Activated CD4-positive, alpha-beta memory T cell treated with anti-CD3 and anti-CD28 coated beads, Interleukin-2, amount 10 ng/mL, durations not matched to agents 7 days and 5 days (primary cell): ENCODE measurements around the gene LLGL2. TPM values are rescaled to one million over a fixed set of nuclear protein-coding genes. Genes with fewer than 3 reads are reported as not detected.
"Not testable (repeated sequence)": the region's sequence is repeated elsewhere in the genome, so short reads cannot be mapped to it uniquely, and the experiment has no call there.

Source experiments
- CTCF ChIA-PET: fragments of 350-600 bp; sonication (Branson Sonifier 250); formaldehyde crosslinking; loops from one replicate; lab custom pipeline; 2021; ENCODE audit warnings: antibody characterized with exemption, inconsistent platforms; lab: Charles Lee
- POLR2A ChIA-PET: fragments of 350-600 bp; sonication (Branson Sonifier 250); formaldehyde crosslinking; loops from one replicate; lab custom pipeline; 2021; ENCODE audit warnings: antibody characterized with exemption; lab: Charles Lee
- DNase-seq: peaks from one replicate; pipeline ENCODE4 v3.0.0-alpha.2; 2020
- H3K27ac Mint-ChIP-seq: one replicate; pipeline ENCODE4 v1.8.0; 2021; ENCODE audit warnings: mild to moderate bottlenecking, mixed read lengths
- H3K27me3 Mint-ChIP-seq: one replicate; pipeline ENCODE4 v1.8.0; 2021; ENCODE audit warnings: mixed read lengths
- H3K36me3 Mint-ChIP-seq: one replicate; pipeline ENCODE4 v1.8.0; 2021; ENCODE audit warnings: low read depth, mixed read lengths
- H3K4me1 Mint-ChIP-seq: one replicate; pipeline ENCODE4 v1.8.0; 2021; ENCODE audit warnings: mixed read lengths
- H3K4me3 Mint-ChIP-seq: one replicate; pipeline ENCODE4 v1.8.0; 2021; ENCODE audit warnings: mild to moderate bottlenecking, mixed read lengths
- H3K9me3 Mint-ChIP-seq: one replicate; pipeline ENCODE4 v1.8.0; 2021; ENCODE audit warnings: mixed read lengths
- total RNA-seq, 2 experiments: library from RNA; stranded (reverse); gene quantifications; one replicate each; pipeline ENCODE4 v1.2.3, GENCODE V29; 2021

The LLGL2 gene
- total RNA-seq, 2 experiments from 2014 or later, result 25.9 to 27.8 TPM

- DNase-seq, result no peak
- ChIA-PET CTCF (interaction anchor here (0.9 to 6.4 kb wide), 5 partner anchors 12 to 196 kb away, joined by 3 to 38 read pairs (median 4); partner anchors contain the start of gene TSEN54), POLR2A (interaction anchor here (0.6 to 1.5 kb wide), 3 partner anchors 12 to 301 kb away, joined by 3 to 4 read pairs (median 4); partner anchors contain the start of gene SLC25A19)
- Mint-ChIP-seq H3K27me3 (peaks cover 24% of the 10 kb centered on the region), H3K4me1 (peaks cover 15% of the 10 kb centered on the region), H3K27ac (no peak overlapping the region), H3K9me3 (no peaks in the 10 kb centered on the region), H3K36me3 (no peaks in the 10 kb centered on the region), H3K4me3 (peak overlapping the region; percentile 21)
Observed at GRCh38 chr17:75590314-75590761, 64.8 kb downstream of the LLGL2 start.

GRCh38 chr17:75590849-75591721, 65.6 kb downstream of the LLGL2 start:
- Mint-ChIP-seq H3K4me3 (no peak overlapping the region), H3K36me3 (no peaks in the 10 kb centered on the region), H3K9me3 (no peaks in the 10 kb centered on the region), H3K27me3 (peaks cover 18% of the 10 kb centered on the region), H3K4me1 (peaks cover 15% of the 10 kb centered on the region), H3K27ac (no peak overlapping the region)
- no peak for DNase-seq
- CTCF ChIA-PET, result interaction anchor here (0.9 to 6.4 kb wide), 5 partner anchors 10 to 164 kb away, joined by 3 to 38 read pairs (median 3); partner anchors contain the start of gene TSEN54
- POLR2A ChIA-PET, result interaction anchor here (0.7 to 1.5 kb wide), 2 partner anchors 18 to 32 kb away, joined by 4 read pairs; no protein-coding TSS in a partner anchor

GRCh38 chr17:75591722-75592302, 66.3 kb downstream of the LLGL2 start:
- no peak for DNase-seq
- Mint-ChIP-seq H3K36me3 (no peaks in the 10 kb centered on the region), H3K4me3 (no peak overlapping the region), H3K4me1 (peaks cover 15% of the 10 kb centered on the region), H3K27me3 (peaks cover 10% of the 10 kb centered on the region), H3K27ac (no peak overlapping the region), H3K9me3 (no peaks in the 10 kb centered on the region)
- CTCF ChIA-PET, result interaction anchor here (1.0 to 6.4 kb wide), 3 partner anchors 10 to 41 kb away, joined by 3 to 38 read pairs (median 3); no protein-coding TSS in a partner anchor
- POLR2A ChIA-PET, result interaction anchor here (0.7 kb wide), 1 partner anchor 17 kb away, joined by 4 read pairs; no protein-coding TSS in a partner anchor

- peaks cover 4% of the 10 kb centered on the region for H3K27me3 Mint-ChIP-seq
- no peaks in the 10 kb centered on the region for H3K9me3 Mint-ChIP-seq
- DNase-seq, result no peak
- peaks cover 15% of the 10 kb centered on the region for H3K4me1 Mint-ChIP-seq
- POLR2A ChIA-PET, result no interaction called here
- no peaks in the 10 kb centered on the region for H3K36me3 Mint-ChIP-seq
- H3K27ac Mint-ChIP-seq, result no peak overlapping the region
- no peak overlapping the region for H3K4me3 Mint-ChIP-seq
- CTCF ChIA-PET, result interaction anchor here (0.6 to 6.4 kb wide), 5 partner anchors 9 to 1106 kb away, joined by 3 to 38 read pairs (median 3); no protein-coding TSS in a partner anchor
Observed at GRCh38 chr17:75592348-75593020, 67.0 kb downstream of the LLGL2 start.

GRCh38 chr17:75593430-75593829, 67.9 kb downstream of the LLGL2 start:
- POLR2A ChIA-PET, H3K9me3 Mint-ChIP-seq, DNase-seq, H3K27me3 Mint-ChIP-seq, H3K27ac Mint-ChIP-seq, H3K4me3 Mint-ChIP-seq, H3K36me3 Mint-ChIP-seq: not testable (repeated sequence)
- CTCF ChIA-PET, result interaction anchor here (0.6 to 6.4 kb wide), 5 partner anchors 8 to 1105 kb away, joined by 3 to 38 read pairs (median 4); no protein-coding TSS in a partner anchor
- peaks cover 15% of the 10 kb centered on the region for H3K4me1 Mint-ChIP-seq

- ChIA-PET POLR2A (no interaction called here), CTCF (interaction anchor here (1.0 kb wide), 1 partner anchor 39 kb away, joined by 4 read pairs; the partner anchor contains the start of gene SMIM5)
Observed at GRCh38 chr17:75594499-75595283, 69.2 kb downstream of the LLGL2 start.

GRCh38 chr17:75595284-75595919, 69.9 kb downstream of the LLGL2 start:
- ChIA-PET POLR2A (no interaction called here), CTCF (interaction anchor here (1.0 kb wide), 1 partner anchor 38 kb away, joined by 4 read pairs; the partner anchor contains the start of gene SMIM5)
- H3K27me3 Mint-ChIP-seq, result no peaks in the 10 kb centered on the region
- no peaks in the 10 kb centered on the region for H3K36me3 Mint-ChIP-seq
- no peak for DNase-seq
- no peaks in the 10 kb centered on the region for H3K9me3 Mint-ChIP-seq
- no peak overlapping the region for H3K27ac Mint-ChIP-seq
- peaks cover 8% of the 10 kb centered on the region for H3K4me1 Mint-ChIP-seq
- no peak overlapping the region for H3K4me3 Mint-ChIP-seq

More at GRCh38 chr17:75594499-75595283, 69.2 kb downstream of the LLGL2 start:
- no peak for DNase-seq
- H3K27me3 Mint-ChIP-seq, result no peaks in the 10 kb centered on the region
- H3K4me3 Mint-ChIP-seq, result no peak overlapping the region
- no peak overlapping the region for H3K27ac Mint-ChIP-seq
- no peaks in the 10 kb centered on the region for H3K36me3 Mint-ChIP-seq
- no peaks in the 10 kb centered on the region for H3K9me3 Mint-ChIP-seq
- peaks cover 11% of the 10 kb centered on the region for H3K4me1 Mint-ChIP-seq

GRCh38 chr17:75595920-75596313, 70.4 kb downstream of the LLGL2 start:
- Mint-ChIP-seq H3K27ac (no peak overlapping the region), H3K9me3 (no peaks in the 10 kb centered on the region), H3K4me3 (no peak overlapping the region), H3K4me1 (peaks cover 5% of the 10 kb centered on the region), H3K36me3 (no peaks in the 10 kb centered on the region), H3K27me3 (no peaks in the 10 kb centered on the region)
- ChIA-PET CTCF (no interaction called here), POLR2A (no interaction called here)
- no peak for DNase-seq

GRCh38 chr17:75596320-75597087, 71.0 kb downstream of the LLGL2 start:
- H3K36me3 Mint-ChIP-seq, result no peaks in the 10 kb centered on the region
- no peak overlapping the region for H3K27ac Mint-ChIP-seq
- CTCF ChIA-PET, result no interaction called here
- DNase-seq, result no peak
- H3K4me3 Mint-ChIP-seq, result no peak overlapping the region
- H3K4me1 Mint-ChIP-seq, result no peaks in the 10 kb centered on the region
- POLR2A ChIA-PET, result no interaction called here
- no peaks in the 10 kb centered on the region for H3K27me3 Mint-ChIP-seq
- no peaks in the 10 kb centered on the region for H3K9me3 Mint-ChIP-seq

- CTCF ChIA-PET, result interaction anchor here (0.6 to 5.2 kb wide), 28 partner anchors 9 to 289 kb away, joined by 3 to 38 read pairs (median 4); partner anchors contain the start of genes RECQL5, SAP30BP, SMIM5 and TMEM94
- Mint-ChIP-seq H3K27ac (no peak overlapping the region), H3K9me3 (no peaks in the 10 kb centered on the region), H3K4me1 (peaks cover 3% of the 10 kb centered on the region), H3K4me3 (no peak overlapping the region), H3K27me3 (no peaks in the 10 kb centered on the region), H3K36me3 (no peaks in the 10 kb centered on the region)
- DNase-seq, result peak; percentile 74
- POLR2A ChIA-PET, result interaction anchor here (1.1 kb wide), 1 partner anchor 12 kb away, joined by 4 read pairs; no protein-coding TSS in a partner anchor
Observed at GRCh38 chr17:75601057-75601987, 75.8 kb downstream of the LLGL2 start.
